HCT116 (cell line): ENCODE data around the gene CCRL2. TPM values are rescaled to one million over a fixed set of nuclear protein-coding genes. Genes with fewer than 3 reads are reported as not detected.

Experiments
- ATAC-seq: fragments of 200-7000 bp; cut with Tn5 transposase; 2 replicates; pipeline ENCODE4 v1.9.1; 2020; ENCODE audit warnings: mild to moderate bottlenecking, moderate library complexity
- BruUV-seq: library from RNA; stranded (reverse); fragments of 400-500 nt; replicated peaks from 2 replicates; lab custom pipeline; 2021; lab: Mats Ljungman, UMichigan
- CTCF ChIA-PET: fragments of 300-600 bp; sonication (Branson Sonifier 250); formaldehyde crosslinking; loops from one replicate; lab custom pipeline; 2021; ENCODE audit warnings: antibody characterized with exemption; lab: Charles Lee
- POLR2A ChIA-PET: fragments of 300-600, 350-600 bp; sonication (Branson Sonifier 250); formaldehyde crosslinking; loops from one replicate; lab custom pipeline; 2021; ENCODE audit warnings: antibody characterized with exemption; lab: Charles Lee
- RAD21 ChIA-PET, 2 experiments: fragments of 300-600 bp; sonication (Branson Sonifier 250); formaldehyde crosslinking; loops; one replicate each; lab custom pipeline; 2023; ENCODE audit warnings: low total read pairs in 2 of 2; ENCODE audit not compliant: uncharacterized antibody in 2 of 2, unreplicated experiment in 2 of 2, low non-redundant PET in 1 of 2; lab: Charles Lee
- DNase-seq: peaks from one replicate; pipeline ENCODE4 v3.0.0-alpha.2; 2010; ENCODE audit warnings: low read depth, low spot score
- H2AFZ ChIP-seq: fragments of 200-600 bp; shearing (Covaris generic), sonication (generic); 2 replicates; pipeline ENCODE4 v1.6.1; 2017; ENCODE audit warnings: low read depth, mixed run types, mixed read lengths, antibody characterized with exemption, low read length; ENCODE audit not compliant: poor library complexity, severe bottlenecking
- H3K27ac ChIP-seq: 2 replicates; pipeline ENCODE4 v1.5.1; 2012; ENCODE audit warnings: low read depth, low read length
- H3K27me3 ChIP-seq: fragments of 200-600 bp; sonication (generic); 2 replicates; pipeline ENCODE4 v1.6.1; 2016; ENCODE audit warnings: mixed run types, low read length, mixed read lengths; ENCODE audit not compliant: insufficient read depth
- H3K36me3 ChIP-seq, 2 experiments: fragments of 200-500 bp in 1 of 2; fragments of 200-600 bp in 1 of 2; sonication (Bioruptor generic) in 1 of 2; sonication (generic) in 1 of 2; 2 replicates each; pipeline versions ENCODE4 v1.5.1 to v1.6.1; 2014 to 2016; ENCODE audit warnings: low read length in 2 of 2, inconsistent platforms in 1 of 2, mixed read lengths in 1 of 2, mixed run types in 1 of 2; ENCODE audit not compliant: insufficient read depth in 2 of 2, control insufficient read depth in 1 of 2
- H3K4me1 ChIP-seq, 2 experiments: fragments of 200-600 bp in 1 of 2; sonication (generic) in 1 of 2; 2 replicates each; pipeline versions ENCODE4 v1.5.1 to v1.6.1; 2012 to 2017; ENCODE audit warnings: low read length in 2 of 2, inconsistent platforms in 1 of 2, mild to moderate bottlenecking in 1 of 2, mixed read lengths in 1 of 2, mixed run types in 1 of 2, moderate library complexity in 1 of 2; ENCODE audit not compliant: insufficient read depth in 2 of 2, control insufficient read depth in 1 of 2
- H3K4me2 ChIP-seq: fragments of 200-600 bp; sonication (generic); 2 replicates; pipeline ENCODE4 v1.6.1; 2017; ENCODE audit warnings: mixed run types, low read length, mixed read lengths
- H3K4me3 ChIP-seq, 2 experiments: fragments of 200-600 bp in 1 of 2; sonication (generic) in 1 of 2; replicated peaks in 1 of 2; 2 replicates each; pipeline ENCODE4 v1.5.1; 2011 to 2016; ENCODE audit warnings: low read length in 2 of 2, control low read depth in 1 of 2, low read depth in 1 of 2, mild to moderate bottlenecking in 1 of 2, mixed read lengths in 1 of 2, mixed run types in 1 of 2
- H3K79me2 ChIP-seq: fragments of 200-600 bp; sonication (generic); 2 replicates; pipeline ENCODE4 v1.6.1; 2017; ENCODE audit warnings: mild to moderate bottlenecking, mixed run types, low read length, moderate library complexity, mixed read lengths; ENCODE audit not compliant: insufficient read depth
- H3K9ac ChIP-seq: fragments of 200-600 bp; sonication (generic); 2 replicates; pipeline ENCODE4 v1.6.1; 2016; ENCODE audit warnings: low read length, mixed read lengths
- H3K9me2 ChIP-seq: fragments of 200-600 bp; sonication (generic), shearing (Covaris generic); 2 replicates; pipeline ENCODE4 v1.6.1; 2017; ENCODE audit warnings: mixed run types, mild to moderate bottlenecking, moderate library complexity; ENCODE audit not compliant: insufficient read depth
- H3K9me3 ChIP-seq, 2 experiments: fragments of 200-500 bp in 1 of 2; fragments of 200-600 bp in 1 of 2; sonication (Bioruptor generic) in 1 of 2; sonication (generic) in 1 of 2; 2 replicates each; pipeline ENCODE4 v1.6.1; 2014 to 2017; ENCODE audit warnings: low read length in 2 of 2, mixed read lengths in 2 of 2, inconsistent platforms in 1 of 2, low read depth in 1 of 2, mild to moderate bottlenecking in 1 of 2, mixed run types in 1 of 2, moderate library complexity in 1 of 2; ENCODE audit not compliant: control insufficient read depth in 1 of 2, insufficient read depth in 1 of 2
- H4K20me1 ChIP-seq: fragments of 200-600 bp; sonication (generic), shearing (Covaris generic); 2 replicates; pipeline ENCODE4 v1.6.1; 2017; ENCODE audit warnings: mixed run types, mild to moderate bottlenecking, moderate library complexity; ENCODE audit not compliant: insufficient read depth
- CBX3 ChIP-seq: IDR thresholded peaks from 2 replicates; pipeline ENCODE4 v1.6.1; 2012; ENCODE audit warnings: low read depth
- CEBPB ChIP-seq: IDR thresholded peaks from 2 replicates; pipeline ENCODE4 v1.6.1; 2012; ENCODE audit warnings: low read depth
- EZH2 ChIP-seq: fragments of 200-600 bp; sonication (generic); IDR thresholded peaks from 2 replicates; pipeline ENCODE4 v1.6.1; 2017; ENCODE audit warnings: antibody characterized with exemption, mixed run types
- FOSL1 ChIP-seq: IDR thresholded peaks from 2 replicates; pipeline ENCODE4 v1.6.1; 2012; ENCODE audit warnings: low read depth
- JUND ChIP-seq: IDR thresholded peaks from 2 replicates; pipeline ENCODE4 v1.6.1; 2012
- SIN3A ChIP-seq: IDR thresholded peaks from 2 replicates; pipeline ENCODE4 v1.6.1; 2012; ENCODE audit warnings: low read depth
- ZFX ChIP-seq: fragments of 450-650 bp; IDR thresholded peaks from 2 replicates; pipeline ENCODE4 v1.6.1; 2017
- intact Hi-C: fragments of 100-400 bp; cut with micrococcal nuclease; formaldehyde crosslinking; loops from 2 replicates; pipeline ENCODE4 v1.10.0; 2022
- total RNA-seq: library from RNA; stranded (reverse); gene quantifications from one replicate; pipeline ENCODE4 v1.2.1, GENCODE V29; 2021; ENCODE audit not compliant: unreplicated experiment
- TF ChIP-seq, protein P1 (sequence below): IDR thresholded peaks from 2 replicates; pipeline ENCODE4 v1.6.1; 2012; ENCODE audit warnings: low read depth
- TF ChIP-seq, protein P2 (sequence below), 3 experiments: fragments of 200-600 bp in 1 of 3; sonication (generic) in 1 of 3; IDR thresholded peaks in 2 of 3; conservative IDR thresholded peaks in 1 of 3; 2 replicates each; pipeline ENCODE4 v1.5.1; 2012 to 2017; ENCODE audit warnings: low read depth in 2 of 3, low read length in 2 of 3, antibody characterized with exemption in 1 of 3, borderline replicate concordance in 1 of 3, control low read depth in 1 of 3, mild to moderate bottlenecking in 1 of 3, mixed read lengths in 1 of 3, mixed run types in 1 of 3, moderate library complexity in 1 of 3; ENCODE audit not compliant: insufficient read depth in 1 of 3
- TF ChIP-seq, protein P3 (sequence below): IDR thresholded peaks from 2 replicates; pipeline ENCODE4 v1.6.1; 2012

The CCRL2 gene
- total RNA-seq, 1 experiment from 2014 or later, result not detected

DNA sequence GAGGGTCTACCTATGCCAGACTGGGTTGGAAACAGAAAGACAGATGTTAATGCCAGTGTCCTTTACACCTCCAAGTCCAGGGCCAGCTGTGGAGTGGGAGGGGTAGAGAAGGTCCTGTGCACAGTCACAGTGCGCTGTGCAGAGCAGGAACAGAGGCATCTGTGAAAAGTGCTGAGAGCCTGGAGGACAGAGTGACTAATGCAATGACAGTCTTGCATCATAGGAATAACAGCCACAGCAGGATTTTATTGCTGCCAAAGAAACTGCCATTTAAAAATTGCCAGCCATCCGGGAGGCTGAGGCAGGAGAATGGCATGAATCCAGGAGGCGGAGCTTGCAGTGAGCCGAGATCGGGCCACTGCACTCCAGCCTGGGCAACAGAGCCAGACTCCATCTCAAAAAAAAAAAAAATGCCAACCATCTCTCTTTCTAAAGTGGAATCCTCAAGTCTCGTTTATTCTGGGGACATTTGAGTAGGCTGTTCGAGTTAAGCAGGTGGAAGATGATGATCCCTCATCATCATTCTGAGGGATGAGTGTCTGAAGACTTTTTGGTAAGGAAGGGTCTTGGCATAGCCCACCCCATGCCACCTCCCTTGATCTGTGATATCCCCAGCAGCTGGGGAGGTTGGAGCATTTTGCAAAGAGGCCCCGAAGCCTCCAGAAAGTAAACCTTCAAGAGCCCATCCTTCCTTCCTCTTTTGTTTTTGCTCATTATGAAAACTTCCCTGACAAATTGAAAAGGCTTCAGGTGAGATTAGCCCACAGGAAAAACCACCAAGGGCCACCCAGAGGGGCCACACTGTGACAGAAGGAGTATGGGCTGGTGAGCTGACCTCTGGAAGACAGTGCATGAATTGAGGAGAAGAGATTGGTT, 45.4 kb upstream of the CCRL2 start:
- BruUV-seq, result no TSS peak

More for the DNA sequence above, 45.4 kb upstream of the CCRL2 start:
- intact Hi-C loops, result no loop called here
- Histone ChIP-seq H2AFZ (no peak overlapping the region), H3K36me3 (no peaks in the 10 kb centered on the region), H3K27ac (no peak overlapping the region), H4K20me1 (no peaks in the 10 kb centered on the region), H3K4me2 (no peak overlapping the region), H3K4me1 (no peaks in the 10 kb centered on the region), H3K9ac (no peak overlapping the region), H3K79me2 (no peaks in the 10 kb centered on the region), H3K9me3 (no peaks in the 10 kb centered on the region), H3K9me2 (no peaks in the 10 kb centered on the region), H3K4me3 (no peak overlapping the region), H3K27me3 (peaks cover 11% of the 10 kb centered on the region)
- RAD21 ChIA-PET, result no interaction called here
- POLR2A ChIA-PET, result no interaction called here
- no peak for DNase-seq
- CTCF ChIA-PET, result no interaction called here
- TF ChIP-seq, protein P1, sequence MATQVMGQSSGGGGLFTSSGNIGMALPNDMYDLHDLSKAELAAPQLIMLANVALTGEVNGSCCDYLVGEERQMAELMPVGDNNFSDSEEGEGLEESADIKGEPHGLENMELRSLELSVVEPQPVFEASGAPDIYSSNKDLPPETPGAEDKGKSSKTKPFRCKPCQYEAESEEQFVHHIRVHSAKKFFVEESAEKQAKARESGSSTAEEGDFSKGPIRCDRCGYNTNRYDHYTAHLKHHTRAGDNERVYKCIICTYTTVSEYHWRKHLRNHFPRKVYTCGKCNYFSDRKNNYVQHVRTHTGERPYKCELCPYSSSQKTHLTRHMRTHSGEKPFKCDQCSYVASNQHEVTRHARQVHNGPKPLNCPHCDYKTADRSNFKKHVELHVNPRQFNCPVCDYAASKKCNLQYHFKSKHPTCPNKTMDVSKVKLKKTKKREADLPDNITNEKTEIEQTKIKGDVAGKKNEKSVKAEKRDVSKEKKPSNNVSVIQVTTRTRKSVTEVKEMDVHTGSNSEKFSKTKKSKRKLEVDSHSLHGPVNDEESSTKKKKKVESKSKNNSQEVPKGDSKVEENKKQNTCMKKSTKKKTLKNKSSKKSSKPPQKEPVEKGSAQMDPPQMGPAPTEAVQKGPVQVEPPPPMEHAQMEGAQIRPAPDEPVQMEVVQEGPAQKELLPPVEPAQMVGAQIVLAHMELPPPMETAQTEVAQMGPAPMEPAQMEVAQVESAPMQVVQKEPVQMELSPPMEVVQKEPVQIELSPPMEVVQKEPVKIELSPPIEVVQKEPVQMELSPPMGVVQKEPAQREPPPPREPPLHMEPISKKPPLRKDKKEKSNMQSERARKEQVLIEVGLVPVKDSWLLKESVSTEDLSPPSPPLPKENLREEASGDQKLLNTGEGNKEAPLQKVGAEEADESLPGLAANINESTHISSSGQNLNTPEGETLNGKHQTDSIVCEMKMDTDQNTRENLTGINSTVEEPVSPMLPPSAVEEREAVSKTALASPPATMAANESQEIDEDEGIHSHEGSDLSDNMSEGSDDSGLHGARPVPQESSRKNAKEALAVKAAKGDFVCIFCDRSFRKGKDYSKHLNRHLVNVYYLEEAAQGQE, result no peak
- TF ChIP-seq, protein P2, sequence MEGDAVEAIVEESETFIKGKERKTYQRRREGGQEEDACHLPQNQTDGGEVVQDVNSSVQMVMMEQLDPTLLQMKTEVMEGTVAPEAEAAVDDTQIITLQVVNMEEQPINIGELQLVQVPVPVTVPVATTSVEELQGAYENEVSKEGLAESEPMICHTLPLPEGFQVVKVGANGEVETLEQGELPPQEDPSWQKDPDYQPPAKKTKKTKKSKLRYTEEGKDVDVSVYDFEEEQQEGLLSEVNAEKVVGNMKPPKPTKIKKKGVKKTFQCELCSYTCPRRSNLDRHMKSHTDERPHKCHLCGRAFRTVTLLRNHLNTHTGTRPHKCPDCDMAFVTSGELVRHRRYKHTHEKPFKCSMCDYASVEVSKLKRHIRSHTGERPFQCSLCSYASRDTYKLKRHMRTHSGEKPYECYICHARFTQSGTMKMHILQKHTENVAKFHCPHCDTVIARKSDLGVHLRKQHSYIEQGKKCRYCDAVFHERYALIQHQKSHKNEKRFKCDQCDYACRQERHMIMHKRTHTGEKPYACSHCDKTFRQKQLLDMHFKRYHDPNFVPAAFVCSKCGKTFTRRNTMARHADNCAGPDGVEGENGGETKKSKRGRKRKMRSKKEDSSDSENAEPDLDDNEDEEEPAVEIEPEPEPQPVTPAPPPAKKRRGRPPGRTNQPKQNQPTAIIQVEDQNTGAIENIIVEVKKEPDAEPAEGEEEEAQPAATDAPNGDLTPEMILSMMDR (IDR thresholded peaks at IDR 0.05 in 2 of 3, conservative IDR thresholded peaks at IDR 0.05 in 1 of 3; ENCODE audit: borderline replicate concordance in 1 of 3, insufficient read depth in 1 of 3, low read depth in 2 of 3, low read length in 2 of 3), result no peak
- TF ChIP-seq FOSL1, result peak; percentile 36
- TF ChIP-seq, protein P3, sequence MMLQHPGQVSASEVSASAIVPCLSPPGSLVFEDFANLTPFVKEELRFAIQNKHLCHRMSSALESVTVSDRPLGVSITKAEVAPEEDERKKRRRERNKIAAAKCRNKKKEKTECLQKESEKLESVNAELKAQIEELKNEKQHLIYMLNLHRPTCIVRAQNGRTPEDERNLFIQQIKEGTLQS, result peak; percentile 68; the same call in 1 of the 2 replicates
- no peak for TF ChIP-seq SIN3A
- TF ChIP-seq EZH2, result no peak
- TF ChIP-seq JUND, result 0 out of 2 replicates have a peak, but pooled peaks have one; percentile 17
- TF ChIP-seq CBX3, result no peak
- no peak for TF ChIP-seq ZFX
- peak; percentile 86 for TF ChIP-seq CEBPB
- 0 out of 2 replicates have a peak, but pooled peaks have one; percentile 25 for ATAC-seq
